ENCODE data around the gene CLASRP.
"Not testable (repeated sequence)": the region's sequence is repeated elsewhere in the genome, so short reads cannot be mapped to it uniquely, and the experiment has no call there.

Gene CLASRP

DNA sequence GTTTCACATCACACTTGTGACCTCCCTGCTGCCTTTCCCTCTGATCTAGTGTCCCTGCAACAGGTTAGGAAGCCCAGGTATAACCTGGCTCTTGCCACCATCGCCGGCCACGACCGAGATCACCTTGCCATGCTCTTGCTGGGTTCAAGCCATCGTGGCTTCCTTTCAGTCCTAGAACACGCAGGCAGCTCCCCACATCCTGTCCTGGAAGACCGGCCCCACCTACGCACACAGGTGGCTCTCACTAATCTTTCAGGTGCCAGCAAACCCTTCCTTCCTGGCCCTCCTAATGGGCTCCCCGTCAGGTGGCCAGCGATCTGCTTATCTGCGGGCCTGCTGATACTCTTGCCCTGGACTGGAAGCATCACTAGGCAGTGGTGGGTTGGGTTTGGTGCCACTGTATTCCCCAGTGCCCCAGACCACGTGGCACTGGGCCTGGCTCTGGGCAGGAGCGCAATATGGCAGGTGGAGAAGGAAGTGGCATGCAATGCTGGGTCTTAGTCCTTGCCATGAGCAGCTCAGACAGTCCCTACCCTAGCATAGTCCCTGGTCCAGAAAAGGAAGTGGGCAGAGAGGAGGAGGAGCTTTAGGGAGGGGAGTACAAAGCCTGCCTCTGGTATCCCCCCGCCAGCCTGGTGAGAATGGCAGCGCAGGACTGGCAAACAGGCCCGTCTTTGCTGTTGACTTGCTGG lies 66.0 kb downstream of the CLASRP start:
- no peak for DNase-seq

DNA sequence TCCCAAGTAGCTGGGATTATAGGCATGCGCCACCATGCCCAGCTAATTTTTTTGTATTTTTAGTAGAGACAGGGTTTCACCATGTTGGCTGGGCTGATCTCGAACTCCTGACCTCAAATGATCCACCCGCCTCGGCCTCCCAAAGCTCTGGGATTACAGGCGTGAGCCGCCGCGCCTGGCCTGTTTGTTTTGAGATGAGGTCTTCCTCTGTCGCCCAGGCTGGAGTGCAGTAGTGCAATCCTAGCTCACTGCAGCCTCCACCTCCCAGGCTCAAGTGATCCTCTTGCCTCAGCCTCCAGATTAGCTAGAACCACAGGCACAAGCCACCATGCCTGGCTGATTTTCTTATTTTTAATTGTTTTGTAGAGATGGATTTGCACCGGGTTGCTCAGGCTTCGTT lies 67.5 kb downstream of the CLASRP start:
- DNase-seq, result not testable (repeated sequence)

DNA sequence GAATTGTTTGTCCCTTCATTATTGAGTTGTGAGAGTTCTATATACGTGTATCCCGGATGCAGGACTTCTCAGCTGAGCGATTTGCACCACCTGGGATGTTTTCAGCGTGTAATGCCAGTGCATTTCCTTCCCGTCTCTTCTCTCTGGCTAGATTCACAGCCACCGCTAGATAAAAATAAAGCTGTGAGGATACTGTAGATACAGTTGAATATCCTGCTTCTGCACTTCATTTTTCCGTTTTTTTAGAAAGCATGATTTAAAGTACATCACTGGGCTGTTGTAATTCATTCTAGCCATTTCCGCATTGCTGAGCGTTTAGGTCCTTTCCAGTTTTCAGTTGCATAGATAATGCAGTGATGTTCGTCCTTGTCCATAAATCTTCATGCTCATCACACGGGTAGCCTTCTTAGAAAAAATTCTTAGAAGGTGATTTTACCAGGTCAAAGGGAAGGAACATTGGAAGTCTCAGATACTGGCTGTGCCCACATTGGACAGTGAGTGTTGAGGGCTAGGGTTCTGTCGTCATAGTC lies 68.8 kb downstream of the CLASRP start:
- DNase-seq, result no peak

DNA sequence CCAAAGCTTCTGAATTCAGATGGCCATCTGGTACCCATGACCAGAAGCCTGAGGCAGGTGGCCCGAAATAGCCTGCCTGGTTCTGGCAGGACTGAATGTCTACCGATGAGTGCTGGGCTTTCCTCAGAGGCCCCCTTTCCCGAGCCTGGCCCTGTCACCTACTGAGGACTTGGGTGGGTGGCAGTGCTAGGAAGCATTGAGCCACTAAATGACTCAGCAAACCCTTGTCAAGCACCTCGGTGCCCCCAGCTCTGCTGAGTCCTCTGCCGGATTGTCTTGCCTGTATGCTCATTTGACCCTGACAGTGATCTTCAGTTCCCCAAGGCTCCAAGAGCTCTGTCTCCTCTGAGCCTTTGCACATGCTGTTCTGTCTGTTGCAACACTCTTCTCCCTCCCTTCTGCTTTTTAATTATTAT lies 72.0 kb downstream of the CLASRP start:
- no peak for DNase-seq

DNA sequence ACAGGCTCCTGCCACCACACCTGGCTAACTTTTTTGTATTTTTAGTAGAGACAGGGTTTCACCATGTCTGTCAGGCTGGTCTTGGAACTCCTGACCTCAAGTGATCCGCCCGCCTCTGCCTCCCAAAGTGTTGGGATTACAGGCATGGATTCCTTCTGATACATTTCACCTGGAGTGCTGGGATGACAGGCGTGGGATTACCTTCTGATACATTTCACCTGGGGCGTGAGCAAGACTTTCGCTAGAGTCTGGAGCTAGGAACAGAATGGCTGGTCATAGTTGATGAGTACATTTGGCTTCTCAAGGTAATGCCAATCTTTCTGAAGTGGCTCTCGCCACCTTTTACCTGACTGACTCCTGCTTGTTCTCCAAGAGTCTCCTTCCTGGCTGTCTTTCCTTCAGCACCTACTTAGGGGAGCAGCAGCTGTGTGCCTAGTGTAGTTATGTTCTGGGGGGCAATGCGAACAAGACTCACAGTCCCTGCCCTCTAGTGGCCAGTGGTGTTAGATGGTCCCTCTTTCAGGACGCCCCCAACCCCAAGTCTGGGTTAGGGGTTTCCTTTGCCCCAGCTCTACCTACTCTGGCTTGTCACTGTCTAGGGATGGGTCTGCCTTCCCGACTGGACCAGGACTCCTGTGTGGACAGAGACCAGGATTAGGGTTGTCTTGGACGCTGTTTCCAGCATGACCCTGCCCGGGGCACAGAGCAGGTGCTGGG lies 73.4 kb downstream of the CLASRP start:
- DNase-seq, result no peak

DNA sequence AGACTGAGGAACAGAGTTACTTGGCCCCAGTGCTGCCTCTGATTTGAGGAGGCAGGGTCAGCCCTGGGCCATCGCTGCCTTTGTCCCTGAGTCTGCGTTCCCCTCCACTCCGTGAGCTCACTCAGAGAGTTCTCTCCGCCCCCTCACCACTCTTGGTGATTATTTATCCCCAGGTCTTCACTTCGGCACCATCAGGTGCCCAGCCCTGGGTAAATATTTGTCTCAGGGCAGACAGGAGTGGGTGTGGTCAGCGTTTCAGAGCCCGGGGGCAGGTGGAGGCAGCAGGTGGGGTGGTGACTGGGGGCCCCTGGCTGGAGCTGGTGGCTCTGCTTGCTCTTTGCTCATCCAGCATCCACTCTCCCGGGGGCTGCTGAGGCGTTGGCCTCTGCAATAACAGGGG lies 74.8 kb downstream of the CLASRP start:
- DNase-seq, result no peak

DNA sequence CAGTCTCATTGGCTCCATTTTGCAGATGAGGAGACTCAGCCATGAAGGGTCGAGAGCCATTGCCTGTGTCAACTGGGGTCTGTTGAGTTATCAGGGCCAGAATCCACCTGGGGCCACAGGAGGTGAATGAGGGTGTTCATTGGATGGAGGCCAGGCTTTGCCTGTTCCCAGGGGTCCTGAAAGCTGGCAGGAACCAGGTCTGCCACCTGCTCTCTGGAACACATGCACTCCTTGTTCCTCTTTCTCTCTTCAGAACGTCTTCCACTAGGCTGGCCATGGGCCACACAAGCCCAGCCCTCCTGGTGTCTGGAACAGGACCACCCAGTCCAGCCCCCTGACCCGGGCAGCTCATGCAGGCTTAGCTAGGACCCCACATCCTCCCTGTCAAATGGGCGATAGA lies 75.3 kb downstream of the CLASRP start:
- DNase-seq, result no peak

DNA sequence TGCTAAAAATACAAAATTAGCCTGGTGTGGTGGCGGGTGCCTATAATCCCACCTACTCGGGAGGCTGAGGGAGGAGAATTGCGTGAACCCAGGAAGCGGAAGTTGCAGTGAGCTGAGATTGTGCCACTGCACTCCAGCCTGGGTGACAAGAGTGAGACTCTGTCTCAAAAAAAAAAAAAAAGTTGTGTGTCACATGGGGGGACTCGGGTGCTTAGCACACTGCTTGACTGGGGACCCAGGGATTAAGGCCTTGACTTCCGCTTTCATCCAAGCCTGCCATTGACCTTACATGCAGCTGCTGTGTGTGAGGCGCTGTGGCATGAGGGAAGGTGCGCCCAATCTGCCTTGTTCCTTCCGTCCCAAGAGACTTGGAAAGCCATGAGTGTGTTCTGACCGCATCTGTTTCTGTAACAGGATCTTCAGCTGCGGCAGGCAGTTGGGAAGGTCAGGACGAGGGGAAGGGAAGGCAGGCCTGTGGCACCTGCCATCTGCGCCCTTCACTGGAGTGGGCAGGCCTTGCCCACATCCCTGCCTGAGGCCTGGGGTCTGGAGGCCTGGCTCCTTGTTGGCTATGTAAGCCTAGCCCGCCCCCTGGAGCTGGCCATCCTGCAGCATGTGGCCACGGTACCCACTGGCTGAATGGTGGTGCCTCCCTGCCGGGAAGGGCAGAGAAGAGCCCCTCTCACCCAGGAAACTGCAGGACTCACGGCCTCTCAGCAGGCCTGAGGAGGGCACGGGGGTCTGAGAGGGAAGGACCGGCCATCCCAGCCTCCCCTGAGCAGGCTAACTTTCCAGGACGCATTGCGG lies 77.2 kb downstream of the CLASRP start:
- DNase-seq, result no peak

DNA sequence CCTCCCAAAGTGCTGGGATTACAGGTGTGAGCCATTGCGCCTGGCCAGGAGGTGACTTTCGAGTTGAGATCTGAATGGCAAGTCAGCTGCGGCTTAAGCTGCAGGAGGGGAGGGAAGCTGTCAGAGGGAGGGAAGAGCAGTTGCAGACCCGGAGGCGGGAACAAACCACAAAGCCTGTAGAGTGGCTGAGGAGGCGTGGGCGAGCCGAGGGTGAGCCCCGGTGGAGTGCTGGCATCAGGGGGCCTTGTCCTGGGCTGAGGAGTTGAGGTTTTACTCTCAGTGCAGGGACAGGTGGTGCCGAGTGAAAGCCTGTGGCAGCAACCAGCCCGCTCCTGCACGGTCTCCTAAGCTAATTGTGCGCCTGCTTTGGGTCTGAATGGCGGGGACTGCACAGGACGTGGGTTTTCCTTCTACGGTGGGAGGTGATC lies 78.3 kb downstream of the CLASRP start:
- no peak for DNase-seq

DNA sequence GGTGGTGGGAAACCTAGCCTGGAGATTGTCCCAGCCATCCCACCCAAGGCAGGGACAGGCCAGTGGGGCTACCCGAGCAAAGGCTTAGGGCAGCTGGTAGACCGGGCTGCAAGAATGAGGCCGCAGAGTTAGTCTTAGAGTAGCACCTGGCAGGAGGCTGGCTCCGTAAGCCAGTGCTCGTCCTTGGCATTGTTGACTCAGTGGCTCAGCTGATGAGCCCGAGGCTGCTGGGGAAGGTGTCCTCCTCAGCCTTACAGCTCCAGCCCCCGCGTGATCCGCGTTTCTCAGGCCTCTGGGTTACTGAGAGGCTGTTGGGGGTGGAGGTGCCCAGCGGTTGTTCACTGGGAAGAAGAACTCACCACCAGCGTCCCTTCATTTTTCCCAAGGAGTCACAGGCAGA lies 78.8 kb downstream of the CLASRP start:
- no peak for DNase-seq

DNA sequence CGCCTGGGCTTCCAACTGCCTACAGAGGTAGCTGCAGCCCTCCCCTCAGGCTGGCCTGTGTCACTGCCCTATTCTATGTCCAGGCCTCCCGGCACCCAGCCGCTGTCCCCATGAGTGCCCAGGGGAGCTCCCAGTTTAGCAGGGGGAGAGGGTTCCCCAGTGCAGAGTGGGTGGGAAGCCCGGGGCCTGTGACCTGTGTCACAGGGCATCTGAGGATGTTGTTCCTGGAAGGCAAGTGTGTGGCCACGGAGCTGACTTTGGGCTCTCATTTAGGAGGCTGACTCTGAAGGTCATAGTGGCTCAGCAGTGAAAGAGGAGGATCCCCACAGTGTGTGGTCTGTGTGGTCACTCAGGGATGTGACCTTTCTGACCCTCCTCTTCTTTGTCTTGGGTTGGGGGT lies 79.3 kb downstream of the CLASRP start:
- DNase-seq, result no peak

DNA sequence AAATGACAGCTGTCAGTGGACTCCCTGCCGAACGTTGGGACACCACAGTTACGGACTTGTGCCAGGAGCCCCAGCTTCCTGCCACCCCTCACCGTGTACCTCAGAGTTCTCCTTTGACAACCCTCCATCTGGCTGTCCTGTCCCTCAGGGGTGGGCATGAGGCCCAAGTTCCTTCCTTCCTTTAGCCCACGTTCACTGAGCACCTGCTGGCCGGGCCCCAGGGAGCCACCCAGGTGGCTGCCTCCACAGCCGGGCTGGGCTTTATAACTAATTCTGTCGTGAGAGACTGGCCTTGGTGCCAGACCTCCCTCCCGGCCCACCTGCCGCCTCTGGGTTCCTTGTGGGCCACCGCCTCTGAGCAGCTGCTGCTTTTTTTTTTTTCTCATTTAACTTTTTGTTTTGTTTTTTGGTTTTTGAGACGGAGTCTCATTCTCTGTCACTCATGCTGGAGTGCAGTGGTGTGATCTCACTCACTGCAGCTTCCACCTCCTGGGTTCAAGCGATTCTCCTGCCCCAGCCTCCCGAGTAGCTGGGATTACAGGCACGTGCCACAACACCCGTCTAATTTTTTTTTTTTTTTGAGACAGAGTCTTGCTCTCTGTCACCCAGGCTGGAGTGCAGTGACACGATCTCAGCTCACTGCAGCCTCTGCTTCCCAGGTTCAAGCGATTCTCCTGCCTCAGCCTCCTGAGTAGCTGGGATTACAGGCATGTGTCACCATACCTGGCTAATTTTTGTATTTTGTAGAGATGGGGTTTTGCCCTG lies 79.9 kb downstream of the CLASRP start:
- DNase-seq, result not testable (repeated sequence)

DNA sequence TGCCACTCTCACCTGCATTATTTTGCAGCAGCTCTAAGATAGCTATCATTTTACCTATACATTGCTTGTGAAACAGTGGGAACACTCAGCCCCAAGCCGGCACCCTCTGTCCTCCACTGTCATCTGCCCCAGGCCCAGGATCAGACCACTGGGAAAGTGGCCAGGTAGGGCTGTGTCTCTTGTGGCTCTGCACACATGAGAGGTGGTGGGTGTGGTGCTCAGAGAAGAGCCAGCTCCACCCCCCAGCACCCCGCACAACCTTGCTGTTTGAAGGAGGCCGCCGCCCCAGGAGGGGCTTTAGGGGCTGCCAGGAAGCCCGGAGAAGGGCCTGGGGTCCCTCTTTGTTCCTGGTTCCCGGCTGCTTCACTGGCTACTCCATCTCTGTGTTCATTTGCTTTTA lies 80.7 kb downstream of the CLASRP start:
- no peak for DNase-seq

All from fibroblast of skin of right biceps (primary cell).